ENCODE measurements around the gene LASP1. TPM values are rescaled to one million over a fixed set of nuclear protein-coding genes. Genes with fewer than 3 reads are reported as not detected.
A peak's percentile ranks its signal among the peaks of the same experiment; 100 is the strongest.
"Not testable (repeated sequence)": the region's sequence is repeated elsewhere in the genome, so short reads cannot be mapped to it uniquely, and the experiment has no call there.

Gene LASP1
- 100 to 1,000 TPM in 1 of 3 donors, 10 to 100 TPM in 2; 74.7 to 109 (median 88.2) TPM for total RNA-seq

GRCh38 chr17:38869526-38870258, at the start of gene LASP1:
Gene LASP1, plus strand, starts transcription at chr17:38870058. Its CDS starts 132 bp downstream, at chr17:38870190.
- no peaks in the 10 kb centered on the region for H3K9me3 Mint-ChIP-seq
- peaks cover 54% of the 10 kb centered on the region for H3K4me1 Mint-ChIP-seq (ENCODE audit: low read depth)
- ATAC-seq (peak; percentile 69 to 72), DNase-seq (peak; percentile 81)
- H3K36me3 Mint-ChIP-seq (ENCODE audit: insufficient read depth), result no peaks in the 10 kb centered on the region
- no peaks in the 10 kb centered on the region for H3K27me3 Mint-ChIP-seq (ENCODE audit: low read depth)
- H3K4me3 Mint-ChIP-seq, result peak within 1 kb of the TSS; percentile 94

GRCh38 chr17:38824899-38825761, 44.7 kb upstream of the LASP1 start, which contains the start of gene CWC25:
Gene CWC25, minus strand, starts transcription at chr17:38825321. Its CDS starts 138 bp downstream, at chr17:38825183.
- Mint-ChIP-seq H3K27me3 (ENCODE audit: low read depth) (no peaks in the 10 kb centered on the region), H3K36me3 (ENCODE audit: insufficient read depth) (peaks cover 14% of the 10 kb centered on the region), H3K4me3 (peak within 1 kb of the TSS; percentile 99), H3K9me3 (no peaks in the 10 kb centered on the region), H3K4me1 (ENCODE audit: low read depth) (peaks cover 32% of the 10 kb centered on the region)
- ATAC-seq (peak; percentile 87), DNase-seq (peak; percentile 95)

- Mint-ChIP-seq H3K4me1 (ENCODE audit: low read depth) (peaks cover 29% of the 10 kb centered on the region), H3K36me3 (ENCODE audit: insufficient read depth) (peaks cover 7% of the 10 kb centered on the region), H3K9me3 (no peaks in the 10 kb centered on the region), H3K27me3 (ENCODE audit: low read depth) (no peaks in the 10 kb centered on the region), H3K4me3 (peak overlapping the region; percentile 99)
- DNase-seq (no peak), ATAC-seq (no peak)
These were observed 44.1 kb upstream of the LASP1 start for GRCh38 chr17:38825762-38826247.

GRCh38 chr17:38844261-38844757, 25.5 kb upstream of the LASP1 start:
- ATAC-seq, result no peak
- no peaks in the 10 kb centered on the region for H3K9me3 Mint-ChIP-seq
- H3K4me1 Mint-ChIP-seq (ENCODE audit: low read depth), result peaks cover 9% of the 10 kb centered on the region
- H3K27me3 Mint-ChIP-seq (ENCODE audit: low read depth), result no peaks in the 10 kb centered on the region
- no peak overlapping the region for H3K4me3 Mint-ChIP-seq
- DNase-seq, result no peak
- peaks cover 10% of the 10 kb centered on the region for H3K36me3 Mint-ChIP-seq (ENCODE audit: insufficient read depth)

GRCh38 chr17:38848557-38848891, 21.3 kb upstream of the LASP1 start:
- Mint-ChIP-seq H3K4me1 (ENCODE audit: low read depth) (peaks cover 26% of the 10 kb centered on the region), H3K36me3 (ENCODE audit: insufficient read depth) (peaks cover 50% of the 10 kb centered on the region), H3K9me3 (no peaks in the 10 kb centered on the region), H3K4me3 (no peak overlapping the region), H3K27me3 (ENCODE audit: low read depth) (no peaks in the 10 kb centered on the region)
- DNase-seq (no peak), ATAC-seq (no peak)

GRCh38 chr17:38848939-38849605, 20.8 kb upstream of the LASP1 start:
- peaks cover 30% of the 10 kb centered on the region for H3K4me1 Mint-ChIP-seq (ENCODE audit: low read depth)
- no peaks in the 10 kb centered on the region for H3K27me3 Mint-ChIP-seq (ENCODE audit: low read depth)
- no peak for ATAC-seq
- peaks cover 50% of the 10 kb centered on the region for H3K36me3 Mint-ChIP-seq (ENCODE audit: insufficient read depth)
- no peak for DNase-seq
- H3K4me3 Mint-ChIP-seq, result peak overlapping the region; percentile 54
- H3K9me3 Mint-ChIP-seq, result no peaks in the 10 kb centered on the region

- H3K9me3 Mint-ChIP-seq, result no peaks in the 10 kb centered on the region
- DNase-seq (no peak), ATAC-seq (no peak)
- peaks cover 50% of the 10 kb centered on the region for H3K36me3 Mint-ChIP-seq (ENCODE audit: insufficient read depth)
- H3K4me1 Mint-ChIP-seq (ENCODE audit: low read depth), result peaks cover 36% of the 10 kb centered on the region
- H3K4me3 Mint-ChIP-seq, result peak overlapping the region; percentile 99
- no peaks in the 10 kb centered on the region for H3K27me3 Mint-ChIP-seq (ENCODE audit: low read depth)
These were observed 19.5 kb upstream of the LASP1 start for GRCh38 chr17:38850374-38850773.

GRCh38 chr17:38851434-38851833, 18.4 kb upstream of the LASP1 start:
- Mint-ChIP-seq H3K36me3 (ENCODE audit: insufficient read depth) (peaks cover 50% of the 10 kb centered on the region), H3K4me1 (ENCODE audit: low read depth) (peaks cover 36% of the 10 kb centered on the region), H3K9me3 (no peaks in the 10 kb centered on the region), H3K27me3 (ENCODE audit: low read depth) (no peaks in the 10 kb centered on the region), H3K4me3 (peak overlapping the region; percentile 99)
- DNase-seq, result no peak
- no peak for ATAC-seq

- Mint-ChIP-seq H3K36me3 (ENCODE audit: insufficient read depth) (peaks cover 50% of the 10 kb centered on the region), H3K9me3 (no peaks in the 10 kb centered on the region), H3K27me3 (ENCODE audit: low read depth) (no peaks in the 10 kb centered on the region), H3K4me1 (ENCODE audit: low read depth) (peaks cover 36% of the 10 kb centered on the region), H3K4me3 (peak overlapping the region; percentile 99)
- DNase-seq (no peak), ATAC-seq (peak; percentile 3 to 10)
These were observed 17.0 kb upstream of the LASP1 start for GRCh38 chr17:38852771-38853291.

- Mint-ChIP-seq H3K4me3 (peak within 1 kb of the TSS; percentile 99), H3K4me1 (ENCODE audit: low read depth) (peaks cover 36% of the 10 kb centered on the region), H3K36me3 (ENCODE audit: insufficient read depth) (peaks cover 46% of the 10 kb centered on the region), H3K27me3 (ENCODE audit: low read depth) (no peaks in the 10 kb centered on the region), H3K9me3 (no peaks in the 10 kb centered on the region)
- peak; percentile 86 for DNase-seq
- ATAC-seq, result peak; percentile 83 to 86
These were observed 16.3 kb upstream of the LASP1 start, which contains the start of gene RPL23 for GRCh38 chr17:38853292-38854219. Gene RPL23, minus strand, starts transcription at chr17:38853721. Its CDS starts 11 bp downstream, at chr17:38853710.

GRCh38 chr17:38855101-38855714, 14.7 kb upstream of the LASP1 start:
- Mint-ChIP-seq H3K4me1 (ENCODE audit: low read depth) (peaks cover 27% of the 10 kb centered on the region), H3K4me3 (peak overlapping the region; percentile 38), H3K36me3 (ENCODE audit: insufficient read depth) (peaks cover 34% of the 10 kb centered on the region)
- not testable (repeated sequence) for H3K9me3 Mint-ChIP-seq; ATAC-seq; H3K27me3 Mint-ChIP-seq (ENCODE audit: low read depth); DNase-seq

GRCh38 chr17:38857271-38857670, 12.6 kb upstream of the LASP1 start:
- DNase-seq, result no peak
- no peaks in the 10 kb centered on the region for H3K9me3 Mint-ChIP-seq
- no peaks in the 10 kb centered on the region for H3K27me3 Mint-ChIP-seq (ENCODE audit: low read depth)
- ATAC-seq, result no peak
- H3K4me3 Mint-ChIP-seq, result no peak overlapping the region
- peaks cover 13% of the 10 kb centered on the region for H3K36me3 Mint-ChIP-seq (ENCODE audit: insufficient read depth)
- H3K4me1 Mint-ChIP-seq (ENCODE audit: low read depth), result peaks cover 12% of the 10 kb centered on the region

All from activated T-cell treated with anti-CD3 and anti-CD28 coated beads, Interleukin-2, amount 50 U/mL, for 4 hours (primary cell).